GM23338 (cell line): Measurements from ENCODE around the gene UFD1. TPM values are rescaled to one million over a fixed set of nuclear protein-coding genes. Genes with fewer than 3 reads are reported as not detected.

Experiments
- EZH2 ChIP-seq: fragments of 200-600 bp; sonication (generic); IDR thresholded peaks from one replicate; pipeline ENCODE4 v1.8.0; 2017; ENCODE audit warnings: antibody characterized with exemption, mild to moderate bottlenecking, low read depth; ENCODE audit not compliant: unreplicated experiment
- EZH2phosphoT487 ChIP-seq: fragments of 200-600 bp; sonication (generic); IDR thresholded peaks from one replicate; pipeline ENCODE4 v1.8.1; 2018; ENCODE audit warnings: antibody characterized with exemption; ENCODE audit not compliant: unreplicated experiment
- NANOG ChIP-seq: IDR thresholded peaks from 2 replicates; pipeline ENCODE4 v1.6.1; 2016; ENCODE audit warnings: antibody characterized with exemption, borderline replicate concordance
- STAT1 ChIP-seq: IDR thresholded peaks from one replicate; pipeline ENCODE4 v1.6.1; 2016; ENCODE audit warnings: antibody characterized with exemption; ENCODE audit not compliant: unreplicated experiment
- ZNF331 ChIP-seq: fragments of 250-450 bp; sonication (Bioruptor Pico); IDR thresholded peaks from 2 replicates; pipeline ENCODE4 v1.5.0; 2020; ENCODE audit warnings: low read depth, mild to moderate bottlenecking, moderate library complexity
- polyA plus RNA-seq: library from polyadenylated mRNA; unstranded; fragments of >200 nt; fragmentation: Nextera tagmentation; extraction: Ambion mirVana; gene quantifications from 2 replicates; pipeline ENCODE4 v1.2.1, GENCODE V29; 2016
- total RNA-seq: library from RNA; depleted of rRNA; stranded (reverse); fragments of >200 nt; shearing (Covaris generic); gene quantifications from 2 replicates; pipeline ENCODE4 v1.2.3, GENCODE V29; 2014
- TF ChIP-seq, protein P1 (sequence below): fragments of 250-450 bp; sonication (Bioruptor Pico); IDR thresholded peaks from 2 replicates; pipeline ENCODE4 v1.5.0; 2020; ENCODE audit warnings: mild to moderate bottlenecking, moderate library complexity
- TF ChIP-seq, protein P2 (sequence below): IDR thresholded peaks from one replicate; pipeline ENCODE4 v1.6.1; 2018; ENCODE audit warnings: antibody characterized with exemption; ENCODE audit not compliant: unreplicated experiment

Gene UFD1
- total and polyA plus RNA-seq, 2 experiments from 2014 or later = 53.5 to 93.8 TPM

DNA sequence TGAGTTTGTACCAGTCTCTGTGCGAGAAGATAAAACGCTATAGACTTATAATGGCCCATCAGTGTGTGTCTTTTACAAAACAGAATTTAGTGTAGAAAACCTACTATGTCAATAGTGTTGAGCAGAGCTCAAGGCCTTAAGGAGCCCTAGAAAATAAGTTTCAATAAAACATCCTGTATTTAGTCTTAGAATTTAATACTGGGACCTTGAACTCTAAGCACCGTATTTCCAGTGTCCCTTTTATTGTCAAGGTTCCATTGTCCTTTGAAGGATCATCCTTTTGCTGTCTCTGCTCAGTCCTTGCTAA, 17.3 kb upstream of the UFD1 start (continued):
- TF ChIP-seq, protein P1, sequence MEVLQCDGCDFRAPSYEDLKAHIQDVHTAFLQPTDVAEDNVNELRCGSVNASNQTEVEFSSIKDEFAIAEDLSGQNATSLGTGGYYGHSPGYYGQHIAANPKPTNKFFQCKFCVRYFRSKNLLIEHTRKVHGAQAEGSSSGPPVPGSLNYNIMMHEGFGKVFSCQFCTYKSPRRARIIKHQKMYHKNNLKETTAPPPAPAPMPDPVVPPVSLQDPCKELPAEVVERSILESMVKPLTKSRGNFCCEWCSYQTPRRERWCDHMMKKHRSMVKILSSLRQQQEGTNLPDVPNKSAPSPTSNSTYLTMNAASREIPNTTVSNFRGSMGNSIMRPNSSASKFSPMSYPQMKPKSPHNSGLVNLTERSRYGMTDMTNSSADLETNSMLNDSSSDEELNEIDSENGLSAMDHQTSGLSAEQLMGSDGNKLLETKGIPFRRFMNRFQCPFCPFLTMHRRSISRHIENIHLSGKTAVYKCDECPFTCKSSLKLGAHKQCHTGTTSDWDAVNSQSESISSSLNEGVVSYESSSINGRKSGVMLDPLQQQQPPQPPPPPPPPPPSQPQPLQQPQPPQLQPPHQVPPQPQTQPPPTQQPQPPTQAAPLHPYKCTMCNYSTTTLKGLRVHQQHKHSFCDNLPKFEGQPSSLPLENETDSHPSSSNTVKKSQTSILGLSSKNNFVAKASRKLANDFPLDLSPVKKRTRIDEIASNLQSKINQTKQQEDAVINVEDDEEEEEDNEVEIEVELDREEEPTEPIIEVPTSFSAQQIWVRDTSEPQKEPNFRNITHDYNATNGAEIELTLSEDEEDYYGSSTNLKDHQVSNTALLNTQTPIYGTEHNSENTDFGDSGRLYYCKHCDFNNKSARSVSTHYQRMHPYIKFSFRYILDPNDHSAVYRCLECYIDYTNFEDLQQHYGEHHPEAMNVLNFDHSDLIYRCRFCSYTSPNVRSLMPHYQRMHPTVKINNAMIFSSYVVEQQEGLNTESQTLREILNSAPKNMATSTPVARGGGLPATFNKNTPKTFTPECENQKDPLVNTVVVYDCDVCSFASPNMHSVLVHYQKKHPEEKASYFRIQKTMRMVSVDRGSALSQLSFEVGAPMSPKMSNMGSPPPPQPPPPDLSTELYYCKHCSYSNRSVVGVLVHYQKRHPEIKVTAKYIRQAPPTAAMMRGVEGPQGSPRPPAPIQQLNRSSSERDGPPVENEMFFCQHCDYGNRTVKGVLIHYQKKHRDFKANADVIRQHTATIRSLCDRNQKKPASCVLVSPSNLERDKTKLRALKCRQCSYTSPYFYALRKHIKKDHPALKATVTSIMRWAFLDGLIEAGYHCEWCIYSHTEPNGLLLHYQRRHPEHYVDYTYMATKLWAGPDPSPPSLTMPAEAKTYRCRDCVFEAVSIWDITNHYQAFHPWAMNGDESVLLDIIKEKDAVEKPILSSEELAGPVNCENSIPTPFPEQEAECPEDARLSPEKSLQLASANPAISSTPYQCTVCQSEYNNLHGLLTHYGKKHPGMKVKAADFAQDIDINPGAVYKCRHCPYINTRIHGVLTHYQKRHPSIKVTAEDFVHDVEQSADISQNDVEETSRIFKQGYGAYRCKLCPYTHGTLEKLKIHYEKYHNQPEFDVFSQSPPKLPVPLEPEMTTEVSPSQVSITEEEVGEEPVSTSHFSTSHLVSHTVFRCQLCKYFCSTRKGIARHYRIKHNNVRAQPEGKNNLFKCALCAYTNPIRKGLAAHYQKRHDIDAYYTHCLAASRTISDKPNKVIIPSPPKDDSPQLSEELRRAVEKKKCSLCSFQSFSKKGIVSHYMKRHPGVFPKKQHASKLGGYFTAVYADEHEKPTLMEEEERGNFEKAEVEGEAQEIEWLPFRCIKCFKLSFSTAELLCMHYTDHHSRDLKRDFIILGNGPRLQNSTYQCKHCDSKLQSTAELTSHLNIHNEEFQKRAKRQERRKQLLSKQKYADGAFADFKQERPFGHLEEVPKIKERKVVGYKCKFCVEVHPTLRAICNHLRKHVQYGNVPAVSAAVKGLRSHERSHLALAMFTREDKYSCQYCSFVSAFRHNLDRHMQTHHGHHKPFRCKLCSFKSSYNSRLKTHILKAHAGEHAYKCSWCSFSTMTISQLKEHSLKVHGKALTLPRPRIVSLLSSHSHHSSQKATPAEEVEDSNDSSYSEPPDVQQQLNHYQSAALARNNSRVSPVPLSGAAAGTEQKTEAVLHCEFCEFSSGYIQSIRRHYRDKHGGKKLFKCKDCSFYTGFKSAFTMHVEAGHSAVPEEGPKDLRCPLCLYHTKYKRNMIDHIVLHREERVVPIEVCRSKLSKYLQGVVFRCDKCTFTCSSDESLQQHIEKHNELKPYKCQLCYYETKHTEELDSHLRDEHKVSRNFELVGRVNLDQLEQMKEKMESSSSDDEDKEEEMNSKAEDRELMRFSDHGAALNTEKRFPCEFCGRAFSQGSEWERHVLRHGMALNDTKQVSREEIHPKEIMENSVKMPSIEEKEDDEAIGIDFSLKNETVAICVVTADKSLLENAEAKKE (CRISPR knock-in tag) = no peak
- TF ChIP-seq STAT1 (no peak), NANOG (no peak), EZH2 (no peak), ZNF331 (no peak), EZH2phosphoT487 (no peak)
- TF ChIP-seq, protein P2, sequence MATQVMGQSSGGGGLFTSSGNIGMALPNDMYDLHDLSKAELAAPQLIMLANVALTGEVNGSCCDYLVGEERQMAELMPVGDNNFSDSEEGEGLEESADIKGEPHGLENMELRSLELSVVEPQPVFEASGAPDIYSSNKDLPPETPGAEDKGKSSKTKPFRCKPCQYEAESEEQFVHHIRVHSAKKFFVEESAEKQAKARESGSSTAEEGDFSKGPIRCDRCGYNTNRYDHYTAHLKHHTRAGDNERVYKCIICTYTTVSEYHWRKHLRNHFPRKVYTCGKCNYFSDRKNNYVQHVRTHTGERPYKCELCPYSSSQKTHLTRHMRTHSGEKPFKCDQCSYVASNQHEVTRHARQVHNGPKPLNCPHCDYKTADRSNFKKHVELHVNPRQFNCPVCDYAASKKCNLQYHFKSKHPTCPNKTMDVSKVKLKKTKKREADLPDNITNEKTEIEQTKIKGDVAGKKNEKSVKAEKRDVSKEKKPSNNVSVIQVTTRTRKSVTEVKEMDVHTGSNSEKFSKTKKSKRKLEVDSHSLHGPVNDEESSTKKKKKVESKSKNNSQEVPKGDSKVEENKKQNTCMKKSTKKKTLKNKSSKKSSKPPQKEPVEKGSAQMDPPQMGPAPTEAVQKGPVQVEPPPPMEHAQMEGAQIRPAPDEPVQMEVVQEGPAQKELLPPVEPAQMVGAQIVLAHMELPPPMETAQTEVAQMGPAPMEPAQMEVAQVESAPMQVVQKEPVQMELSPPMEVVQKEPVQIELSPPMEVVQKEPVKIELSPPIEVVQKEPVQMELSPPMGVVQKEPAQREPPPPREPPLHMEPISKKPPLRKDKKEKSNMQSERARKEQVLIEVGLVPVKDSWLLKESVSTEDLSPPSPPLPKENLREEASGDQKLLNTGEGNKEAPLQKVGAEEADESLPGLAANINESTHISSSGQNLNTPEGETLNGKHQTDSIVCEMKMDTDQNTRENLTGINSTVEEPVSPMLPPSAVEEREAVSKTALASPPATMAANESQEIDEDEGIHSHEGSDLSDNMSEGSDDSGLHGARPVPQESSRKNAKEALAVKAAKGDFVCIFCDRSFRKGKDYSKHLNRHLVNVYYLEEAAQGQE = no peak
